Endodermal cell (in vitro differentiated cells): Measurements from ENCODE around the gene DEDD2. TPM values are rescaled to one million over a fixed set of nuclear protein-coding genes. Genes with fewer than 3 reads are reported as not detected.

Experiments used
- DNase-seq: peaks from one replicate; pipeline ENCODE4 v3.0.0-alpha.2; 2017
- H3K27ac ChIP-seq: 2 replicates; pipeline ENCODE4 v1.5.1; 2013; ENCODE audit warnings: mild to moderate bottlenecking, low read depth, low read length, moderate library complexity
- H3K27me3 ChIP-seq: 2 replicates; pipeline ENCODE4 v1.6.1; 2013; ENCODE audit warnings: mild to moderate bottlenecking, low read length, moderate library complexity; ENCODE audit not compliant: insufficient read depth, control insufficient read depth, poor library complexity, severe bottlenecking
- H3K36me3 ChIP-seq: 2 replicates; pipeline ENCODE4 v1.7.0; 2013; ENCODE audit warnings: mild to moderate bottlenecking, low read length, moderate library complexity; ENCODE audit not compliant: control insufficient read depth, insufficient read depth
- H3K4me1 ChIP-seq: one replicate; pipeline ENCODE4 v1.7.0; 2013; ENCODE audit warnings: low read length; ENCODE audit not compliant: control insufficient read depth, insufficient read depth
- H3K4me3 ChIP-seq: 2 replicates; pipeline ENCODE4 v1.5.1; 2013; ENCODE audit warnings: mild to moderate bottlenecking, low read length, moderate library complexity
- H3K9ac ChIP-seq: 2 replicates; pipeline ENCODE4 v1.6.1; 2013; ENCODE audit warnings: mild to moderate bottlenecking, low read length, moderate library complexity; ENCODE audit not compliant: poor library complexity, severe bottlenecking; ENCODE audit errors: extremely low read depth
- H3K9me3 ChIP-seq: 2 replicates; pipeline ENCODE4 v1.6.1; 2013; ENCODE audit warnings: mild to moderate bottlenecking, low read length, moderate library complexity; ENCODE audit not compliant: control insufficient read depth
- H3K27ac Mint-ChIP-seq: 2 replicates; pipeline ENCODE4 v1.8.0; 2020; ENCODE audit warnings: mixed read lengths
- H3K27me3 Mint-ChIP-seq: 2 replicates; pipeline ENCODE4 v1.8.0; 2021; ENCODE audit warnings: mild to moderate bottlenecking, mixed read lengths; ENCODE audit not compliant: insufficient read depth
- H3K36me3 Mint-ChIP-seq: 2 replicates; pipeline ENCODE4 v1.8.0; 2020; ENCODE audit warnings: low read depth, mixed read lengths
- H3K4me1 Mint-ChIP-seq: 2 replicates; pipeline ENCODE4 v1.8.0; 2020; ENCODE audit warnings: mixed read lengths
- H3K4me3 Mint-ChIP-seq: 2 replicates; pipeline ENCODE4 v1.8.0; 2020; ENCODE audit warnings: mild to moderate bottlenecking, moderate library complexity, mixed read lengths
- H3K9me3 Mint-ChIP-seq: 2 replicates; pipeline ENCODE4 v1.8.0; 2020; ENCODE audit warnings: mild to moderate bottlenecking, mixed read lengths
- WGBS, 2 experiments: methylation state at CpG; one replicate each; pipeline versions ENCODE4 v1.1.5 to v1.1.7; 2013; ENCODE audit warnings: missing lambda C conversion rate in 2 of 2, mixed read lengths in 1 of 2; ENCODE audit not compliant: insufficient coverage in 1 of 2, insufficient read length in 1 of 2; 5-methylcytosine and 5-hydroxymethylcytosine counted together
- total RNA-seq, 2 donors: library from RNA; stranded (reverse); fragmentation: NEBNext Ultra II Directional in 1 of 2; extraction: Animal tissue kit (Norgen Biotek cat#: 25700) in 1 of 2; gene quantifications; 2 replicates in 1 of 2; 3 replicates in 1 of 2; pipeline ENCODE4 v1.2.1, GENCODE V29; 2021
- TF ChIP-seq, protein P1 (sequence below): fragments of 200-600 bp; sonication (generic); conservative IDR thresholded peaks from 2 replicates; pipeline ENCODE4 v1.5.0; 2021; ENCODE audit warnings: antibody characterized with exemption, mild to moderate bottlenecking

Gene DEDD2
- total RNA-seq, 2 donors from 2014 or later = 25.8 to 28.0 TPM

DNA sequence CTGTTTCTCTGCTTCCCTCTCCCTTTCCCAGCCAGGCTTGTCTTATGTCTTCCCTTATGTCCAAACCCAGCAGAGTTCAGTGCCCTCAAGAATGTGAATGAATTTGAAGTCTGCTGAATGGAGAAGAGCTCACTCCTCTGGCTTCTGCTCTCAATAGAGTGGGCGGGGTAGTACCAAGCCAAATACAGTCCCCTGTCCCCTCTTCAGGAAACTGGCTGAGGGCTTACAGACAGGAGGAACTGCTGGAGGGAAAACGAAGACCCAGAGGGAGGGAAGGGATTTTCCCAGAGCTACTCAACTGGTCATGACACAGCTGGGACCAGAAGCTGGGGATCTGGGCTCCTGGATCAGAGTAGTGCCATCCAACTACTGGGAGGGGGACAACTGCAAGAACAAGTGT, 52.3 kb downstream of the DEDD2 start:
- no peaks in the 10 kb centered on the region for H3K36me3 ChIP-seq
- Mint-ChIP-seq H3K27me3 (peaks cover 43% of the 10 kb centered on the region), H3K27ac (no peak overlapping the region), H3K9me3 (no peaks in the 10 kb centered on the region), H3K36me3 (no peaks in the 10 kb centered on the region), H3K4me3 (no peak overlapping the region), H3K4me1 (no peaks in the 10 kb centered on the region)
- TF ChIP-seq, protein P1, sequence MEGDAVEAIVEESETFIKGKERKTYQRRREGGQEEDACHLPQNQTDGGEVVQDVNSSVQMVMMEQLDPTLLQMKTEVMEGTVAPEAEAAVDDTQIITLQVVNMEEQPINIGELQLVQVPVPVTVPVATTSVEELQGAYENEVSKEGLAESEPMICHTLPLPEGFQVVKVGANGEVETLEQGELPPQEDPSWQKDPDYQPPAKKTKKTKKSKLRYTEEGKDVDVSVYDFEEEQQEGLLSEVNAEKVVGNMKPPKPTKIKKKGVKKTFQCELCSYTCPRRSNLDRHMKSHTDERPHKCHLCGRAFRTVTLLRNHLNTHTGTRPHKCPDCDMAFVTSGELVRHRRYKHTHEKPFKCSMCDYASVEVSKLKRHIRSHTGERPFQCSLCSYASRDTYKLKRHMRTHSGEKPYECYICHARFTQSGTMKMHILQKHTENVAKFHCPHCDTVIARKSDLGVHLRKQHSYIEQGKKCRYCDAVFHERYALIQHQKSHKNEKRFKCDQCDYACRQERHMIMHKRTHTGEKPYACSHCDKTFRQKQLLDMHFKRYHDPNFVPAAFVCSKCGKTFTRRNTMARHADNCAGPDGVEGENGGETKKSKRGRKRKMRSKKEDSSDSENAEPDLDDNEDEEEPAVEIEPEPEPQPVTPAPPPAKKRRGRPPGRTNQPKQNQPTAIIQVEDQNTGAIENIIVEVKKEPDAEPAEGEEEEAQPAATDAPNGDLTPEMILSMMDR = no peak
- DNase-seq = no peak
- WGBS, 2 experiments = 54 to 65% methylated on average over 2 of the region's 2 CpGs
- no peaks in the 10 kb centered on the region for H3K4me1 ChIP-seq
- H3K27ac ChIP-seq = no peak overlapping the region
- no peak overlapping the region for H3K4me3 ChIP-seq
- peaks cover 33% of the 10 kb centered on the region for H3K27me3 ChIP-seq
- H3K9ac ChIP-seq = no peak overlapping the region
- no peaks in the 10 kb centered on the region for H3K9me3 ChIP-seq

DNA sequence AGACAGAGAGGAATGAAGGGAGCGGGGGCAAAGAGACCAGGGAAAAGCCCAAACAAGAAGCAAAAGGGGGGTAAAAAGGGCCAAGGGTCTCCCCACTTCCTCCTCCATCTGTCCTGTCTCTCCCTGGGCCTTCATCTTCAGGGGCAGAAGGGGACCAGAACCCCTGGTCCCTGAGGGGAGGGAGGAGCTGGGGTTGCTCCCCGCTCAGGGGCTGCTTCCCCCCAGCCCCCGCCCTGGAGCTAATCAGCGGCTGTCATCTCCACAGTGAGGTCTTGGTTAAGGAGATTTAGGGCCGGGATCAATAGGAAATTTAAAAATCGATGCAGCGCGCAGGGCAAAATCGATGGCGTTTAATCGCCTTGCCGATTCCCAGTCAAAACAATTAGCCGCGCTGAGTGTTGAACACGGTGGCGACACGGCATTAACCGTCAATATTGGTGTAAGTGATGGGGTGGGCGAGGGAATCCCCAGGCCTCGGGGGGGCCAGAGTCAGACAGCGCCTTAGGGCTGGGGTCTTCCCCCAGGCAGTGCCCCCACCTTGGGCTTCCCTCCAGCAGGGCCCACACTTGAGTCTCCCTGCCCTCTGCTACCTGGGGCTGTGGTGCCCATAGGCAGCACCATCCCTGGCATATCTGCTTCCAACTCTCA, 55.7 kb downstream of the DEDD2 start:
- Histone ChIP-seq H3K9me3 (no peaks in the 10 kb centered on the region), H3K27me3 (peaks cover 42% of the 10 kb centered on the region), H3K4me1 (no peaks in the 10 kb centered on the region), H3K9ac (no peak overlapping the region), H3K36me3 (no peaks in the 10 kb centered on the region), H3K27ac (no peak overlapping the region), H3K4me3 (no peak overlapping the region)
- Mint-ChIP-seq H3K4me1 (no peaks in the 10 kb centered on the region), H3K4me3 (no peak overlapping the region), H3K27me3 (peaks cover 50% of the 10 kb centered on the region), H3K9me3 (no peaks in the 10 kb centered on the region), H3K36me3 (no peaks in the 10 kb centered on the region), H3K27ac (no peak overlapping the region)
- no peak for DNase-seq
- TF ChIP-seq, protein P1 = no peak
- WGBS, 2 experiments = 91 to 93% methylated on average over 17 to 21 of the region's 21 CpGs

DNA sequence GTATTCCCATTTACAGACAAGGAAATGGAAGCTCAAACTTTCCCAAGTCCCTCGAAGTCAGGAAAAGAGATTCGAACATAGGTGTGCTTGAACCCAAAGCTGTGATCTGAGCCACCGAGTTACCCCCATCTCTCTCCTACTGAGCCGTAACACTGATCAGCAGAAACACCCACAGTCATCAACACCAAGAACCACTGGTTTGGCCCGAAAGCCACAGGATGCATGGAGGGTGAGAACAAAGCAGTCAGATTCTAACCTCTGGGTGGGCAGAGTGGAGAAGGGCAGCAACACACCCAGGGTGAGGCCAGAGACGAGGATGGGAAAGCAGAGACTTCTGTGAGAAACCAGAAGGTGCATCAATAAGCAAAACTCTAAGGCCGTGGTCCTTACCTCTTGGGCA, 57.5 kb downstream of the DEDD2 start:
- Histone ChIP-seq H3K9me3 (no peaks in the 10 kb centered on the region), H3K9ac (no peak overlapping the region), H3K27me3 (peaks cover 47% of the 10 kb centered on the region), H3K27ac (no peak overlapping the region), H3K36me3 (no peaks in the 10 kb centered on the region), H3K4me1 (no peaks in the 10 kb centered on the region), H3K4me3 (no peak overlapping the region)
- no peak for DNase-seq
- WGBS, 2 experiments = 81 to 91% methylated on average over 2 to 7 of the region's 7 CpGs
- H3K27ac Mint-ChIP-seq = no peak overlapping the region
- TF ChIP-seq, protein P1 = no peak
- H3K4me3 Mint-ChIP-seq = no peak overlapping the region
- peaks cover 48% of the 10 kb centered on the region for H3K27me3 Mint-ChIP-seq
- no peaks in the 10 kb centered on the region for H3K9me3 Mint-ChIP-seq
- no peaks in the 10 kb centered on the region for H3K4me1 Mint-ChIP-seq
- no peaks in the 10 kb centered on the region for H3K36me3 Mint-ChIP-seq
